C4-2B (cell line): ENCODE data around the gene ATP6V1G3.
"Not testable (repeated sequence)": the region's sequence is repeated elsewhere in the genome, so short reads cannot be mapped to it uniquely, and the experiment has no call there.

Source experiments
- H3K27ac ChIP-seq: fragments of 450-650 bp; 2 replicates; pipeline ENCODE4 v1.5.1; 2017
- CTCF ChIP-seq: fragments of 450-650 bp; conservative IDR thresholded peaks from 2 replicates; pipeline ENCODE4 v1.5.1; 2017; ENCODE audit warnings: mild to moderate bottlenecking
- ZFX ChIP-seq: fragments of 450-650 bp; IDR thresholded peaks from 2 replicates; pipeline ENCODE4 v1.6.1; 2017

Gene ATP6V1G3

GRCh38 chr1:198540580-198540979 is at the start of gene ATP6V1G3:
ATP6V1G3 (minus strand) TSS chr1:198540680; CDS start chr1:198540650, 30 bp downstream.
- TF ChIP-seq ZFX: no peak
- no peak for TF ChIP-seq CTCF
- no peak within 1 kb of the TSS for H3K27ac ChIP-seq

- H3K27ac ChIP-seq: no peak overlapping the region
Observed at GRCh38 chr1:198588845-198589244, 48.4 kb upstream of the ATP6V1G3 start.

GRCh38 chr1:198584163-198584562 is 43.7 kb upstream of the ATP6V1G3 start:
- TF ChIP-seq CTCF (no peak; the same call in 1 of the 2 replicates), ZFX (no peak)
- no peak overlapping the region for H3K27ac ChIP-seq

More at GRCh38 chr1:198588845-198589244, 48.4 kb upstream of the ATP6V1G3 start:
- TF ChIP-seq ZFX (no peak), CTCF (no peak)

GRCh38 chr1:198583209-198583802 is 42.8 kb upstream of the ATP6V1G3 start:
- H3K27ac ChIP-seq: not testable (repeated sequence)

- H3K27ac ChIP-seq: no peak overlapping the region
Observed at GRCh38 chr1:198577444-198577843, 37.0 kb upstream of the ATP6V1G3 start.

GRCh38 chr1:198575798-198576641 is 35.5 kb upstream of the ATP6V1G3 start:
- H3K27ac ChIP-seq: no peak overlapping the region
- no peak for TF ChIP-seq CTCF
- no peak for TF ChIP-seq ZFX

More at GRCh38 chr1:198577444-198577843, 37.0 kb upstream of the ATP6V1G3 start:
- no peak for TF ChIP-seq ZFX
- no peak for TF ChIP-seq CTCF

- TF ChIP-seq CTCF (no peak), ZFX (no peak)
- no peak overlapping the region for H3K27ac ChIP-seq
Observed at GRCh38 chr1:198575292-198575691, 34.8 kb upstream of the ATP6V1G3 start.
